IPS DF 6.9 (cell line): ENCODE results near the gene FBXO10.
"Not testable (repeated sequence)": the region's sequence is repeated elsewhere in the genome, so short reads cannot be mapped to it uniquely, and the experiment has no call there.

Experiments
- DNase-seq: peaks from one replicate; pipeline ENCODE4 v3.0.0-alpha.2; 2013; ENCODE audit warnings: low read depth, low spot score
- H3K27ac ChIP-seq: one replicate; pipeline ENCODE4 v1.5.1; 2013; ENCODE audit warnings: low read length, control low read depth
- H3K27me3 ChIP-seq: 2 replicates; pipeline ENCODE4 v1.6.1; 2013; ENCODE audit warnings: mild to moderate bottlenecking, low read length; ENCODE audit not compliant: control insufficient read depth, insufficient read depth
- H3K36me3 ChIP-seq: 2 replicates; pipeline ENCODE4 v1.6.1; 2013; ENCODE audit warnings: low read length; ENCODE audit not compliant: control insufficient read depth, insufficient read depth
- H3K4me1 ChIP-seq: 2 replicates; pipeline ENCODE4 v1.6.1; 2013; ENCODE audit warnings: low read length; ENCODE audit not compliant: control insufficient read depth, insufficient read depth
- H3K4me3 ChIP-seq: 2 replicates; pipeline ENCODE4 v1.5.1; 2013; ENCODE audit warnings: mild to moderate bottlenecking, low read length
- H3K9me3 ChIP-seq: 2 replicates; pipeline ENCODE4 v1.6.1; 2013; ENCODE audit warnings: low read length, inconsistent platforms; ENCODE audit not compliant: control insufficient read depth, insufficient read depth
- WGBS: extraction: QIAGEN DNeasy Blood & Tissue Kit; methylation state at CpG from one replicate; pipeline ENCODE4 v1.1.7; 2013; ENCODE audit warnings: mixed read lengths, missing lambda C conversion rate; ENCODE audit not compliant: insufficient read length, insufficient coverage; 5-methylcytosine and 5-hydroxymethylcytosine counted together

The FBXO10 gene

DNA sequence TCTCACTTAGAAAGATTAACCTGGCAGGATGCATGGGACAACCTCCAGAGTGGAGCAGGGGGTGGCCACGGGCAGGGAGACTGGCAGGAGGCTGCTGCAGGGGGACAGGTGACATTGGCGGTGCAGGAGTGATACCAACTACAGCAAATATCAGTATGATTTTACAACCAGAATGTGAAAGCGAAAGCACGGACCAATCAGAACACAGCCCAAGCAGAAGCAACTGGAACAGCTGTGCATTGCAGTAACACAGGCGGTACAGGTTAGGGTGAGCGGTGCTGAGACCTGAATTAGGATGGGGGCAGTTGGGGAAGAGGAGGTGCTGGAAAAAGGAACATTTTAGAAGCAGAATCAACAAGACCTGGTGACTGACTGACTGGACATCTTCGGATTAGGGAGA lies 61.2 kb downstream of the FBXO10 start:
- no peak overlapping the region for H3K4me3 ChIP-seq
- H3K9me3 ChIP-seq, result no peaks in the 10 kb centered on the region
- H3K27me3 ChIP-seq, result no peaks in the 10 kb centered on the region
- no peaks in the 10 kb centered on the region for H3K4me1 ChIP-seq
- no peak for DNase-seq
- no CpG with 5 or more reads among the region's 7 CpGs for WGBS
- no peaks in the 10 kb centered on the region for H3K36me3 ChIP-seq
- H3K27ac ChIP-seq, result no peak overlapping the region

DNA sequence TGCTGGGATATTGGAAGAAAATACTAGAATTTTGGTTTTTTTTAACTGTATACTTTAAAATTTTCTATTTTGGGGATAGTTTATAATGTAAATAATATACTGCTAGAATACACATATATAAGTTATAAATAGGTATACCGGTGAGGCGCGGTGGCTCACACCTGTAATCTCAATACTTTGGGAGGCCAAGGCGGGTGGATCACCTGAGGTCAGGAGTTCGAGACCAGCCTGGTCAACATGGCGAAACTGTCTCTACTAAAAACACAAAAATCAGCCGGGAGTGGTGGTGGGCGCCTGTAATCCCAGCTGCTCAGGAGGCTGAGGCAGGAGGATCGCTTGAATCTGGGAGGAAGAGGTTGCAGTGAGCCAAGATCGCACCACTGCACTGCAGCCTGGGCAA lies 61.8 kb downstream of the FBXO10 start:
- DNase-seq, result not testable (repeated sequence)
- WGBS, result no CpG with 5 or more reads among the region's 10 CpGs

DNA sequence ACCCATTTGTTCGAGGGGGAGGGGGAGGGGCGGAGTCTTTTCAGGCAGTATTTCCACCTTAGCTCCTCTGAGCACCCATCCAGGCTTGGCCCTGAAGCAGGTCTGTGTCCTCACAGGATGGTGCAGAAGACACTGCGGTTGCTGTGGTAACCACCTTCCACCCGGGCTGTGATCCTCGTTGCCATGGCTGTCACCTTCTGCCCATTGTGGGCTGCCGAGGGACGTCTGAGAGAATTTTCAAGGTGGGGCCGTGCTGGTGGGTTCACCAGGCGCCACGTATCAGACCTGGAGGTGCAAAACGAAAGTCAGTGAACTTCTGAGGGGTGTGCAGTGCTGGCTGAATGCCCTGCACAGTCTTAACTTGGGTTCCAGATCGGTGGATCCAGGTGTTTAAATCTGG lies 63.7 kb downstream of the FBXO10 start:
- no CpG with 5 or more reads among the region's 12 CpGs for WGBS
- Histone ChIP-seq H3K4me3 (no peak overlapping the region), H3K4me1 (no peaks in the 10 kb centered on the region), H3K9me3 (no peaks in the 10 kb centered on the region), H3K27ac (no peak overlapping the region), H3K36me3 (0 out of 2 replicates have a peak, but pooled peaks cover 2% of the 10 kb centered on the region), H3K27me3 (no peaks in the 10 kb centered on the region)
- no peak for DNase-seq

More for the DNA sequence above, 61.8 kb downstream of the FBXO10 start:
- not testable (repeated sequence) for H3K27ac ChIP-seq, H3K27me3 ChIP-seq, H3K4me3 ChIP-seq, H3K4me1 ChIP-seq, H3K36me3 ChIP-seq, H3K9me3 ChIP-seq

DNA sequence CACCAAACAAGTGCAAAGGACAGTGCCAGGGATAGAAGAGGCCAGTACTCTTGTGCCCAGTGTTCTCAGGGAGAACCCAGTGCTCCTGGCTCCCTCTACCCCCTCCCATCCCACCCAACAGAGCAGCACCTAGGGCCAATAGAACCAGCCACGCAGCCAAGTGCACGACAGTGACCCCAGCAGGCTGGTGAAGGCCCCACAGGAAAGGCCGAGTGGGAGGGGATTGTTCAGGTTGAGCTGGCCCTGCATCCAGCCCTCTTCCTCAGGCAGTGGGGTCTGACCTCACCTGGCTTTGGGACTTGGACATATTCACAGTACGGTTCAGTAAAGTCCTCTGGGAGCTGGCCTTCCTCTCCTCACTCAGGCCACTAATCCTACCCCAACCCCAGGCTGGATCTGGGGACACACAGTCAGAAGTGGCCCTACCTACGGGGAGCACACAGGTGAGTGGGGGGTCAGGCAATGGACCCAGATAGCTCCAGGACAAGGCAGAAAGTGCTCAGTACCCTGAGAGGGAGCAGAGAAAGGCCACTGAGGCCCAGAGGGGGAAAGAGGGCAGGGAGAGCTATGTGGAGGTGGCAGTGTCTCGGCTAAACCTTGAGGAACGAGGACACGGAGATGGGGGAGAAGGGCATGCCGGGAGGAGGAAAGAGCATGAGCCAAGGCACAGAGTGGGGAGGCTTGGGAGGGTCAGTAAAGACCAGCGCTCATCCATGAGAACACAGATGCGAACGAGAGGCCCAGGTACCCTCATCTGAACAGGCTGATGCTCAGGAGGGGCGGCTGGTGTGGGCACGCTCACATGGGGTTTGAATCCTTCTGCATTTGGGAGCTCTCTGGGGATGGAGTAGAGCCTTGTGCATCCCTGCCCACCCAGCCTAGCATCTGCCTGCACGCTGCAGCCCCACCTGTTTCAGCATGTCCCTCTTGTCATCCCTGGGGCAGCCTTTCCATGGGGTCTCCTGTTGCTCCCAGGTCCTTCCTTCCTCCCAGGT lies 64.9 kb downstream of the FBXO10 start:
- Histone ChIP-seq H3K4me1 (no peaks in the 10 kb centered on the region), H3K4me3 (no peak overlapping the region), H3K9me3 (no peaks in the 10 kb centered on the region), H3K27ac (no peak overlapping the region), H3K27me3 (no peaks in the 10 kb centered on the region), H3K36me3 (0 out of 2 replicates have a peak, but pooled peaks cover 2% of the 10 kb centered on the region)
- DNase-seq, result peak; percentile 45
- WGBS, result no CpG with 5 or more reads among the region's 15 CpGs

DNA sequence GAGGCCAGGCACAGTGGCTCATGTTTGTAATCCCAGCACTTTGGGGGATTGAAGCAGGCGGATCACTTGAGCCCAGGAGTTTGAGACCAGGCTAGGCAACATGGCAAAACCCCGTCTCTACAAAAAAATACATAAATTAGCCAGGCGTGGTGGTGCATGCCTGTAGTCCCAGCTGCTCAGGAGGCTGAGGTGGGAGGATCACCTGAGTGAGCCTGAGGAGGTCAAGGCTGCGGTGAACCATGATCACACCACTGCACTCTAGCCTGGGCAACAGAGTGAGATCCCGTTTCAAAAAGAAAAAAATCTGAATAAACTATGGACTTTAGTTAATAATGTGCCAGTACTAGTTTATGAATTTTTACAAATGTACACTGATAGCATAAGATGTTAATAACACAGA lies 66.1 kb downstream of the FBXO10 start:
- H3K36me3 ChIP-seq, H3K27me3 ChIP-seq, DNase-seq, H3K4me3 ChIP-seq, H3K27ac ChIP-seq, H3K9me3 ChIP-seq, H3K4me1 ChIP-seq: not testable (repeated sequence)
- WGBS, result no CpG with 5 or more reads among the region's 5 CpGs

DNA sequence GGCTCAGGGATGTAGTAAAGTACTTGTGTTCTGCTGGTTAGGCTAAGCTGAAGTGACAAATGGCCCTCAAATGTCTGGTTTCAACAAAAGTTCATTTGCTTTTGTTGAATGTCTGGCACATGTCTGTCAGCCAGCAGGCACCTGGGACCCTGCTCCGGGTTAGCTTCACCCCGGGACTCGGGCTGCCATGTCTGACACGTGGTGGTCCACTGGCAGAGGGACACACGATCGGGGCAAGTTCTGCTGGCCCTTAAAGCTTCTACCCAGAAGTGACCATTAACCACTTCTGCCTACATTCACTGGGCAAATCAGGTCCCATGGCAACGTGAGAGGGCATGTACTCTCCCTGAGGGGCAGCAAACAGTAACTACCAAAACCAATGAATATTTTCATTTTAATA lies 66.6 kb downstream of the FBXO10 start:
- Histone ChIP-seq H3K27me3 (no peaks in the 10 kb centered on the region), H3K27ac (no peak overlapping the region), H3K4me3 (no peak overlapping the region), H3K36me3 (0 out of 2 replicates have a peak, but pooled peaks cover 6% of the 10 kb centered on the region), H3K9me3 (no peaks in the 10 kb centered on the region), H3K4me1 (no peaks in the 10 kb centered on the region)
- no peak for DNase-seq
- no CpG with 5 or more reads among the region's 7 CpGs for WGBS

DNA sequence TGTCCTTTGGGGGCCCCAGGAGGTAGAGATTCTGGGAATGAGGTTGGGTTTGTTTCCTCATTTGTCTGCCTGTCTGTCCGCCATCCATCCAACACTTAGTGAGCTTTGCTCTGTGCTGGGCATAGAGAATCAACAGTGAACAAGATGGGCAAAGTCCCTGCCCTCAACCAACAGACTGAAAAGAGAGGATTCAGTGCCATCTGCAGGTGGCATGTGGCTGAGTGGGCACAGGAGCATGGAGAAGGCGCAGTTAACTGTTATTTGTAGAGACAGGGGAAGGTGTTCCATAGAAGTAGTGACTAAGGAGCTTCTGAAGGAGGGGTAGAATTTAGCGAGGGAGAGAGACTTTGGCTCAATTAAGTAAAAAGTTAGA lies 67.4 kb downstream of the FBXO10 start:
- no peaks in the 10 kb centered on the region for H3K9me3 ChIP-seq
- DNase-seq, result no peak
- peaks cover 8% of the 10 kb centered on the region; the same call in 1 of the 2 replicates for H3K36me3 ChIP-seq
- H3K4me3 ChIP-seq, result no peak overlapping the region
- no peaks in the 10 kb centered on the region for H3K27me3 ChIP-seq
- H3K4me1 ChIP-seq, result no peaks in the 10 kb centered on the region
- no peak overlapping the region for H3K27ac ChIP-seq
- WGBS, result no CpG with 5 or more reads among the region's 3 CpGs

DNA sequence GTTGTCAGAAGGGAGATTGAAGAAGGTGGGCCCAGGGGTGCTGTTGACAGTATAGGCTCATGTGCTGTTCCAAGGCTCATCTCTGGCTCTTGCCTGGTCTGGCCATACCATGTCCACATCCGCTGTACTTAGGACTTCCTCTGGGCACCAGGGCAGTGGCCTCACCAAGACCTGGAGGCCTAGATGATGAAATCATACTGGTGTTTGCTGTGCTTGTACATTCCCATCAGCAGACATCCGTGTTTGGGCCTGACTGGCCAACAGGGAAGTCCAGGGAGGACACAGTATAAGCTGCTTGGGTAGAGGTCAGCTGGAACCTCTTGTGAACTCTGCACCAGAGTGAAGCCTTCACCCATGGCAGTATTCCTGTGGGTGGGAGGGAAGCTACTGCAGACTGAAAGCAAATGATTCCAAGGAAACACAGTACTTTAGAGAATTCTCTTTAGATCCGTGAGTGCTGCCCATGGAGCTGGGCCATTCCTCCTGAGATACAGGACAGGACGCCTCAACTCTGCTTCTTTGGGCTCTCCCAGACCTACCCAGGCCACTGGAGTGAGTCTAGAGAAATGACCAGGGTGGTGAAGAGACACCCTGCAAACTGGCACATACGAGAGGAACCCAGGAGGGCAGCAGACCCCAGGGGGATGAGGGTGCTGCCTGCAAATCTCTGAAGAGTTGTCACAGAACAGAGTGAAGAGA lies 67.9 kb downstream of the FBXO10 start:
- peaks cover 11% of the 10 kb centered on the region; the same call in 1 of the 2 replicates for H3K36me3 ChIP-seq
- no peak overlapping the region for H3K4me3 ChIP-seq

DNA sequence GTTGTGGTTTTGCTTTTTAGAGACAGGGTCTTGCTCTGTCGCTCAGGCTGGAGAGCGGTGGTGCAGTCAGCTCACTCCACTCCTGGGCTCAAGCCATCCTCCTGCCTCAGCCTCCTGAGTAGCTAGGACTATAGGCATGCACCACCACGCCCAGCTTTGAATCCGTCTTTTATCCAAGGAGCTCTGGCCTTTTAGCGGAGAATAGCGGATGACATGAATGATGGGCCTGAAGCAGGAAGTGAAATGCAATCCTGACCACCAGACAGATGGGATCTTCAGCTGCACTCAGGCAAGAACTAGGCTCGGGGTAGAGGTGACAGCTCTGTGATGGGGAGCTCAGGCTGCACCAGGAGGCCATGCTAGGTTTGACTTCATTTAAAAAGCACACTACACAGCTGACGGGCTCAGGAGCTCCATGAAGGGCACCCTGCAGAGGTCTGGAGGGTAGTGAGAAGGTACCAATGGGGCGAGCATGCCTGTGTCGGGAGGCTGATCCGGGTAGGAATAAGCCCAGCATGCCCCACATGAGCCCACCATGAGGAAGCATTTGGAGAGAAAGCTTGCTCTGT lies 68.5 kb downstream of the FBXO10 start:
- H3K4me3 ChIP-seq, result no peak overlapping the region
- H3K27me3 ChIP-seq, result no peaks in the 10 kb centered on the region
- peaks cover 11% of the 10 kb centered on the region; the same call in 1 of the 2 replicates for H3K36me3 ChIP-seq
- WGBS, result no CpG with 5 or more reads among the region's 11 CpGs
- H3K27ac ChIP-seq, result no peak overlapping the region
- no peaks in the 10 kb centered on the region for H3K9me3 ChIP-seq
- DNase-seq, result no peak
- no peaks in the 10 kb centered on the region for H3K4me1 ChIP-seq

More for the DNA sequence above, 67.9 kb downstream of the FBXO10 start:
- H3K27ac ChIP-seq, result no peak overlapping the region
- H3K9me3 ChIP-seq, result no peaks in the 10 kb centered on the region
- no peak for DNase-seq
- no peaks in the 10 kb centered on the region for H3K4me1 ChIP-seq
- H3K27me3 ChIP-seq, result no peaks in the 10 kb centered on the region
- no CpG with 5 or more reads among the region's 5 CpGs for WGBS

DNA sequence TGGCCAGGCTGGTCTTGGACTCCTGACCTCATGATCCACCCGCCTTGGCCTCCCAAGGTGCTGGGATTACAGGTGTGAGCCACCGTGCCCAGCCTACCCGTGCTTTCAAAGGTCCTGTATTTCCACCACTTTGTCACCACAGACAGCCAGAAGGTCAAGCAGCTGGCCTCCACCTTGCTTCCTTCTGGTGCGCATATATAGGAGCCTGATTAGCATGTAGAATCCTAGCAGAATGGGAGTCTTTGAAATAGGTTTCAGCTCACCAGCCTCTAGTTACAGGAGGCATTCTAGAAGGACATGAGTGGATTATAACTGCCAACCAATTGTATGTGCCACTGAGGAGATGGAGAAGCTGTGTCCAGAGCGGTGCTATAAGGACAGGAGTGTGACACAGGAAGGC lies 71.6 kb downstream of the FBXO10 start:
- no peak overlapping the region for H3K27ac ChIP-seq
- H3K36me3 ChIP-seq, result peaks cover 24% of the 10 kb centered on the region; the same call in 1 of the 2 replicates
- no peaks in the 10 kb centered on the region for H3K27me3 ChIP-seq
- no peak for DNase-seq
- WGBS, result no CpG with 5 or more reads among the region's 5 CpGs
- no peaks in the 10 kb centered on the region for H3K4me1 ChIP-seq
- no peak overlapping the region for H3K4me3 ChIP-seq
- H3K9me3 ChIP-seq, result no peaks in the 10 kb centered on the region
